Immature natural killer cell (primary cell): ENCODE data around the gene MMP25. TPM values are rescaled to one million over a fixed set of nuclear protein-coding genes. Genes with fewer than 3 reads are reported as not detected.

Experiments used
- DNase-seq, 3 donors: peaks; one replicate each; pipeline ENCODE4 v3.0.0; 2022; ENCODE audit warnings: mixed read lengths in 1 of 3
- H3K27ac Mint-ChIP-seq, 6 donors: one replicate each; pipeline ENCODE4 v1.8.0; 2020; ENCODE audit warnings: mixed read lengths in 6 of 6, mild to moderate bottlenecking in 5 of 6, inconsistent platforms in 4 of 6, moderate library complexity in 3 of 6
- H3K27me3 Mint-ChIP-seq, 3 donors: one replicate each; pipeline ENCODE4 v1.8.0; 2020 to 2021; ENCODE audit warnings: low read depth in 3 of 3, mild to moderate bottlenecking in 3 of 3, mixed read lengths in 3 of 3, moderate library complexity in 3 of 3, inconsistent platforms in 1 of 3
- H3K36me3 Mint-ChIP-seq, 3 donors: one replicate each; pipeline ENCODE4 v1.8.0; 2020; ENCODE audit warnings: mixed read lengths in 3 of 3, inconsistent platforms in 2 of 3, mild to moderate bottlenecking in 2 of 3
- H3K4me1 Mint-ChIP-seq, 2 donors: one replicate each; pipeline ENCODE4 v1.8.0; 2020; ENCODE audit warnings: inconsistent platforms in 2 of 2, mild to moderate bottlenecking in 2 of 2, mixed read lengths in 2 of 2, moderate library complexity in 1 of 2
- H3K4me3 Mint-ChIP-seq, 5 donors: one replicate each; pipeline ENCODE4 v1.8.0; 2020; ENCODE audit warnings: mild to moderate bottlenecking in 5 of 5, mixed read lengths in 5 of 5, inconsistent platforms in 3 of 5, moderate library complexity in 3 of 5
- H3K9me3 Mint-ChIP-seq, 6 donors: one replicate each; pipeline ENCODE4 v1.8.0; 2020; ENCODE audit warnings: mild to moderate bottlenecking in 6 of 6, mixed read lengths in 6 of 6, inconsistent platforms in 4 of 6, moderate library complexity in 3 of 6
- polyA plus RNA-seq, 3 donors: library from polyadenylated mRNA; unstranded; fragments of 300-500 nt; fragmentation: Illumina TruSeq; gene quantifications; one replicate each; pipeline ENCODE4 v1.2.3, GENCODE V29; 2021

Gene MMP25
- polyA plus RNA-seq, 3 donors from 2014 or later, result 0.19 to 2.2 (median 0.73) TPM

DNA sequence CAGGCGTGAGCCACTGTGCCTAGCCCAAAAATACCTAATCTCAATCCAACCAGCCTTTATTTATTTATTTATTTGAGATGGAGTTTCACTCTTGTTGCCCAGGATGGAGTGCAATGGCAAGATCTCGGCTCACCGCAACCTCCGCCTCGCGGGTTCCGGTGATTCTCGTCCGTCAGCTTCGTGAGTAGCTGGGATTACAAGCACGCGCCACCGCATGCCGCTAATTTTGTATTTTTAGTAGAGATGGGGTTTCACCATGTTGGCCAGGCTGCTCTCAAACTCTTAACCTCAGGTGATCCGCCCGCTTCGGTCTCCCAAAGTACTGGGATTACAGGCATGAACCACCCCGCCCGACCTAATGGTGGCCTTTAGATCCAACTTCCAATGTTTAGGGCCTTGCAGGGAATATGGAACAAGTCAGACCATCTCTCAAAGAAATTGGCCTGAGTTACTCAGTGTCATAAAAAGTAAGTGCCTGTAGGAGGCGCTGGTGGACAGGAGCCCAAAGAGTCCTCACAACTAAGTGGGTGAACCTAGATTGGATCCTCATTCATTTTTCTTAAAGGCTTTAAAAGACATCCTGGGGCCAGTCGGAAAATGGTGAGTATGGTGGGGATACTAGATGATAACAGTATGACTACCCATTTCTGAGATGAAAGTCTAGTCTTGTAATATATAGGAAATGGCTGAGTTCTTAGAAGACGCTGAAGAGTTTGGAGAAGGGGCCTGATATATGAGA is 48.1 kb downstream of the MMP25 start:
- Mint-ChIP-seq H3K4me3 (peak overlapping the region in 3 of 5 donors; percentile 42 to 57 (median 48)), H3K27ac (peak overlapping the region; percentile 26 to 87 (median 55)), H3K27me3 (peaks cover 0 to 2% (median 2%) of the 10 kb centered on the region in 3 donors), H3K9me3 (no peaks in the 10 kb centered on the region), H3K36me3 (no peaks in the 10 kb centered on the region), H3K4me1 (peaks cover 20 to 43% of the 10 kb centered on the region in 2 donors)
- DNase-seq, result peak; percentile 44 to 65 (median 50)

GRCh38 chr16:3095869-3096268 is 49.5 kb downstream of the MMP25 start:
- H3K4me1 Mint-ChIP-seq, result peaks cover 34 to 49% of the 10 kb centered on the region in 2 donors
- H3K27ac Mint-ChIP-seq, result peak overlapping the region; percentile 62 to 87 (median 77)
- no peaks in the 10 kb centered on the region for H3K36me3 Mint-ChIP-seq
- no peaks in the 10 kb centered on the region for H3K9me3 Mint-ChIP-seq
- DNase-seq, result peak; percentile 62 to 71 (median 65)
- H3K4me3 Mint-ChIP-seq, result peak overlapping the region; percentile 44 to 59 (median 53)
- H3K27me3 Mint-ChIP-seq, result peaks cover 2 to 3% (median 2%) of the 10 kb centered on the region in 3 donors

DNA sequence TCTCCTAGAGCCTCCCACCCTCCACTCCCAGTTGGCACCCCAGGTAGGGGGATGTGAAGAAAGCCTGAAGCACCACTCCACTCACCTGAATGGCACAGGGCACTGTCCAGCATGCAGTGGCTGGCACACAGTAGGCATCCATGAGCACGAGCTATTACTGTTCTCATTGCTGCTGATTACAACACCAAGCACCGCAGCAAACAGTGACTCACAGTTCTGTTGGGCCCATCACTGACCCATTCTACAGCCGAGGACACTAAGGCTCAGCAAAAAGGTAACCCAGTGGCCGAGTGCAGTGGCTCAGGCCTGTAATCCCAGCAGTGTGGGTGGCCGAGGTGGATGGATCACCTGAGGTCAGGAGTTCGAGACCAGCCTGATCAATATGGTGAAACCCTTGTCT is 50.0 kb downstream of the MMP25 start:
- H3K27ac Mint-ChIP-seq, result peak overlapping the region; percentile 59 to 87 (median 77)
- no peaks in the 10 kb centered on the region for H3K9me3 Mint-ChIP-seq
- H3K4me1 Mint-ChIP-seq, result peaks cover 39 to 52% of the 10 kb centered on the region in 2 donors
- H3K36me3 Mint-ChIP-seq, result no peaks in the 10 kb centered on the region
- DNase-seq, result no peak
- H3K27me3 Mint-ChIP-seq, result peaks cover 3 to 4% (median 3%) of the 10 kb centered on the region in 3 donors
- H3K4me3 Mint-ChIP-seq, result no peak overlapping the region

DNA sequence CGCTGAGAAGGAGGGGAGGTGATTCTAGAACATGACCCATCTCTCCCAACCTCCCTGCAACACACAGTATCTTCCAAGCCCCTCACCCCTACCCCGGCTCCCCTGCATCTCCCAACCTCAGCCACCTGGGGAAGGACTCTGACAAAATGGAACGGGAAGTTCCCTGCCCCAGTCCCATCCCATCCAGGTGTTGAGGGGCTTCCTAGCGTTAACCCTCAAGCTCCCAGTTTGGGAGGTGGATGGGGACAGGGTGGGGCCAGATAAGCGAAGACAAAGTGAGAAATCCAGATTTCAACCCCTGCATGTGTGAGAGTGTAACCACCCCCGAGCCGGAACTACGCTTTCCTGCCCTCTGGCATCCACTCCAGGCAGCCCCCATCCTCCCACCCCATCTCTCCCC is 50.9 kb downstream of the MMP25 start:
- Mint-ChIP-seq H3K36me3 (no peaks in the 10 kb centered on the region), H3K4me1 (peaks cover 48 to 58% of the 10 kb centered on the region in 2 donors), H3K4me3 (no peak overlapping the region), H3K9me3 (no peaks in the 10 kb centered on the region), H3K27me3 (peaks cover 3 to 8% (median 6%) of the 10 kb centered on the region in 3 donors), H3K27ac (peak overlapping the region in 5 of 6 donors; percentile 12 to 83 (median 62))
- DNase-seq, result no peak

- no peak for DNase-seq
- Mint-ChIP-seq H3K36me3 (no peaks in the 10 kb centered on the region), H3K4me1 (peaks cover 59 to 69% of the 10 kb centered on the region in 2 donors)
Measured at GRCh38 chr16:3098459-3099394, 52.4 kb downstream of the MMP25 start, which contains the start of gene ZSCAN10. Gene ZSCAN10, minus strand, starts transcription at chr16:3099294. Its CDS starts 6,357 bp downstream, at chr16:3092937.

GRCh38 chr16:3099395-3099731 is 53.0 kb downstream of the MMP25 start:
- no peaks in the 10 kb centered on the region for H3K36me3 Mint-ChIP-seq
- DNase-seq, result no peak
- H3K4me3 Mint-ChIP-seq, result peak overlapping the region in 2 of 5 donors; percentile 21 to 57
- no peaks in the 10 kb centered on the region for H3K9me3 Mint-ChIP-seq
- H3K4me1 Mint-ChIP-seq, result peaks cover 58 to 65% of the 10 kb centered on the region in 2 donors
- H3K27me3 Mint-ChIP-seq, result peaks cover 3 to 8% (median 6%) of the 10 kb centered on the region in 3 donors
- peak overlapping the region in 4 of 6 donors; percentile 23 to 94 (median 68) for H3K27ac Mint-ChIP-seq

More at GRCh38 chr16:3098459-3099394, 52.4 kb downstream of the MMP25 start, which contains the start of gene ZSCAN10:
- Mint-ChIP-seq H3K9me3 (no peaks in the 10 kb centered on the region), H3K27me3 (peaks cover 3 to 8% (median 6%) of the 10 kb centered on the region in 3 donors), H3K27ac (peak within 1 kb of the TSS; percentile 71 to 94 (median 85)), H3K4me3 (peak within 1 kb of the TSS; percentile 67 to 86 (median 79))

GRCh38 chr16:3099732-3100499 is 53.6 kb downstream of the MMP25 start:
- no peaks in the 10 kb centered on the region for H3K9me3 Mint-ChIP-seq
- H3K27ac Mint-ChIP-seq, result peak overlapping the region; percentile 67 to 94 (median 85)
- no peaks in the 10 kb centered on the region for H3K36me3 Mint-ChIP-seq
- H3K4me3 Mint-ChIP-seq, result peak overlapping the region; percentile 67 to 86 (median 79)
- H3K27me3 Mint-ChIP-seq, result peaks cover 3 to 8% (median 6%) of the 10 kb centered on the region in 3 donors
- peaks cover 57 to 62% of the 10 kb centered on the region in 2 donors for H3K4me1 Mint-ChIP-seq
- DNase-seq, result peak; percentile 75 to 80 (median 78)

DNA sequence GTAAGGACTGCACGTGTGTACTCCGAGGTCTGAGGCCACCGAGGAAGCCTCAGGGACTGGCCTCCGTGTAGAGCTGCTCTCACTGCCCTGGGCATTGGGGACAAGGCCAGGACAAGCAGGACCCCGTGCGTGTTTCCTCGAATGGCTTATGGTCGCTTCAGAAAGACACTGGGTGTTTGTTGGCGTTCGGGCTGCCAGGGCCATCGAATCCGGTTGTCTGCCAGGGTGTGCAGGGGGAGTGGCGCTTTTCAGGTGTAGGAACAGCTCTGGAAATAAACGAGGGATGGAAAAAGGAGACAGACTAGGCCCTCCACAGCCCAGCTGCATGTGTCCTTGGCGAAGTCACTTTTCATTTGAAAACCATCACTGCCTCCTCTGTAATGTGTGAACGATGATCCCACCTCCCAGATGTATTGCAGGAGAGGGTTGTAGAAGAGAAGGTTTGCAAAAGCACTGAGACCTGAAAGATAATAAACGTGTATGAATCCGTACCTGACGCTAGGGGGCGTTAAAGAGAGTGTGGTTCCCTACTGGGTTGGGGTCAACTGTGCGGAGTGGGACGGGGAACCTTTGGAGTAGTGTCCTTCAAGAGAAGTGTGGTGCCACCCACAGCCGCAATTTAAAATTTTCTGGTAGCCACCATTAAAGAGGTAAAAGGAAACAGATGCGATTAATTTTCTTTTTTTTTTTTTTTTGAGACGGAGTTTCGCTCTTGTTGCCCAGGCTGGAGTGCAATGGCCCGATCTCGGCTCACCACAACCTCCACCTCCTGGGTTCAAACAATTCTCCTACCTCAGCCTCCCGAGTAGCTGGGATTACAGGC is 54.9 kb downstream of the MMP25 start:
- Mint-ChIP-seq H3K27ac (peak overlapping the region; percentile 75 to 92 (median 87)), H3K27me3 (peaks cover 6 to 11% (median 8%) of the 10 kb centered on the region in 3 donors), H3K36me3 (no peaks in the 10 kb centered on the region), H3K9me3 (no peaks in the 10 kb centered on the region), H3K4me1 (peaks cover 61 to 62% of the 10 kb centered on the region in 2 donors), H3K4me3 (peak overlapping the region; percentile 87 to 94 (median 91))
- DNase-seq, result peak; percentile 63 to 67 (median 67)

DNA sequence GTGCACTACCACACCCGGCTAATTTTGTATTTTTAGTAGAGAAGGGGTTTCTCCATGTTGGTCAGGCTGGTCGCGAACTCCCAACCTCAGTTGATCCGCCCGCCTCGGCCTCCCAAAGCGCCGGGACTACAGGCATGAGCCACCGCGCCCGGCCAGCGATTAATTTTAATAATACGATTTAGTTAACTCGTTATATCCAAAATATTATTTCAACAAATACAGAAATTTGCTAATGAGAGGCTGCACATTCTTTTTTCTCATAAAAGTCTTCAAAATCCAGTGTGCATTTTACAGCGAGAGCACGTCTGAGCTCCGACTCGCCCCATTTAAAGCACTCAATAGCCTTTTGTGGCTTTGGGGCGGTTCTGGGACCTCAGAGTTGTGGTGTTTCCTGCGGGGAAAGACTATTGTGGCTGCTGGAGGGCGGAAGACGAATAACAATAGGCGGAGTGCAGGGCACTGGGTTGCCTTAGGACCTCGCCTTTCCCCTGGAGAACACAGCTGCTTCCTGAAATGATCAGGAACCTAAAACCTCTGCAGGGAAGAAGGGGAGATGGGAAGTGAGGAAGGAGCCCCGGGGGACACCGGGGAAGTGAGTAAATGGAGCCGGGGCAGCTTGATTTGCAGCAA is 55.6 kb downstream of the MMP25 start:
- peak overlapping the region; percentile 75 to 92 (median 84) for H3K27ac Mint-ChIP-seq
- H3K4me3 Mint-ChIP-seq, result peak overlapping the region; percentile 87 to 94 (median 91)
- H3K4me1 Mint-ChIP-seq, result peaks cover 61 to 62% of the 10 kb centered on the region in 2 donors
- DNase-seq, result peak in 1 of 3 donors; percentile 18
- H3K36me3 Mint-ChIP-seq, result no peaks in the 10 kb centered on the region
- H3K9me3 Mint-ChIP-seq, result no peaks in the 10 kb centered on the region
- H3K27me3 Mint-ChIP-seq, result peaks cover 6 to 11% (median 10%) of the 10 kb centered on the region in 3 donors

DNA sequence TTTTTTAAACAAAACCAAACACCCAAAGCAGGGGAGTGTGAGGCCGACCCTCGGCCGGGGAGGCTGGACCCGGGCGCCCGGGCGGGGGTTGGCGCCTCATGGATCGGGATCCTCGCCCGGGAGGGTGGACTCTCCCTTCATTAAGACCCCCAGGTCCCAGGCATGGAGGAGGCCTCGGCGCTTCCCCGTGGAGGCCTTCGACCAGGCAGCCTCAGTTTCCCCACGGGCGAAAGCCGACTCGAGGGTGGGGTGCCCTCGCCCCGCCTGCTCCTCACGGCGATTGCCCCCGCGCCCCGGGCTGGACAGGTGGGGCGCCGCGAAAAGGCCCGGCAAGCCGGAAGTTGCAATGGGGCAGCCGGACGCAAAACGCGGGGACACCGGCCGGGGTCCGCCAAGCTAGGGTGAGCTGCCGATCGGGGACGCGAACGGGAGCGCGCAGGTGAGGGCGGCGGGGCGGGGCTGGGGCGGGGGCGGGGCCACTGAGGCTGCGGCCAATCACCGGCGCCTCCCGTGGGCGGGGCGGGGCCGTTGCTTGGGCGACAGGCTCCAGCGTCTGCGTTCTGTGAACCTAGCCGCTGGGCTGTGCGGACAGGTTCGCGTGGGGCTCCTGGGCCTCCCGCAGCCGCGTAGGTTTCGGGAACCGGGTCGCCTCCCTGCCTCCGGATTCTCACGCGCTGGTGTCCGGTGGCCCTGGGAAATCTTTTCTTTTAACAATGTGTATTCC is 60.0 kb downstream of the MMP25 start:
- Mint-ChIP-seq H3K4me3 (peak overlapping the region; percentile 91 to 96 (median 91)), H3K4me1 (peaks cover 39 to 49% of the 10 kb centered on the region in 2 donors), H3K27ac (peak overlapping the region; percentile 90 to 97 (median 96)), H3K36me3 (peaks cover 0 to 4% (median 0%) of the 10 kb centered on the region in 3 donors), H3K9me3 (no peaks in the 10 kb centered on the region), H3K27me3 (peaks cover 4 to 11% (median 9%) of the 10 kb centered on the region in 3 donors)
- peak; percentile 86 to 90 (median 89) for DNase-seq
